ENCODE results near the gene ESYT3.

The ESYT3 gene

DNA sequence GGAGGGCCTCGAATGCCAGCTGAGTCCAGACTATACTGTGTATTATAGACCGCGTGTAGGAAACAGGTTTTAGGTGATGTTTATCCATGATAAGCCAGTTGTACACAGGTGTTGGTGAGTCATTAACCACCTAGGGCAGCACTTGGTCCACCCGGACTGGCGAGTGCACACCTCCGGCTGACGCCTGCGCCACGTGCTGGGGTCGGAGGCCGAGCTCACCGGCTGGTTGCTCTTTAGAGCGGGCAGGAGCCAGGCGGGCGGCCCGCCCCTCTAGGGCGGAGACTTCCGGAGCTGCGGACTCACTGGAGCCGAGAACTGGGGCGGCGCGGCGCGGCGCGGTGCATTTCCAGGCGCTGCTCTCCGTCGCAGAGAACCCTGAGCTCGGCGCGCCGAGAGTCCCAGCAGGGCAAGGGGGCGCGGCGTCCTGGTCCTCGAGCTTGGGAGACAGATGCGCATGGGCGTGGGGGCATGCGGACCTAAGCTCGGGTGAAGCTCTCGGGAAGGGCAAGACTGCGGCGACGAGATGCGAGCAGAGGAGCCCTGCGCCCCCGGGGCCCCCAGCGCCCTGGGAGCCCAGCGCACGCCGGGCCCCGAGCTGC is at the start of gene ESYT3:
TSS of gene ESYT3 (plus strand) at position 341 of the 599 bp plus-strand sequence. CDS start at position 524, 183 bp downstream.
- DNase-seq (peak; percentile 71), ATAC-seq (peak; percentile 92)

DNA sequence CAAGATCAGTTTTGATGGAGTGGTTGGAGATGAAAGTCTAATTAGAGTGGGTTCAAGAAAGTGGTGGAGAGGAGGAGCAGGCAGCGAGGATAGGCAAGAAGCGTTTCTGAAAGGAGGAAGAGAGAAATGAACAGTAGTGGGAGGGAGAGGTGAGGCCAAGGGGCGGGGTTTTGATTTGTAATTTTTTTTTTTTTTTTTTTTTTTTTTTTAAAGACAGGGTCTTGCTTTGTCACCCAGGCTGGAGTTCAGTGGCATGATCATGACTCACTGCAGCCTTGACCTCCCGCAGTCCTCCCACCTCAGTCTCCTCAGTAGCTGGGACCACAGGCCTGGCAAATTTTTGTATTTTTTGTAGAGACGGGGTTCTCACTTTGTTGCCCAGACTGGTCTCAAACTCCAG is 49.4 kb upstream of the ESYT3 start:
- no peak for ATAC-seq
- no peak for DNase-seq

DNA sequence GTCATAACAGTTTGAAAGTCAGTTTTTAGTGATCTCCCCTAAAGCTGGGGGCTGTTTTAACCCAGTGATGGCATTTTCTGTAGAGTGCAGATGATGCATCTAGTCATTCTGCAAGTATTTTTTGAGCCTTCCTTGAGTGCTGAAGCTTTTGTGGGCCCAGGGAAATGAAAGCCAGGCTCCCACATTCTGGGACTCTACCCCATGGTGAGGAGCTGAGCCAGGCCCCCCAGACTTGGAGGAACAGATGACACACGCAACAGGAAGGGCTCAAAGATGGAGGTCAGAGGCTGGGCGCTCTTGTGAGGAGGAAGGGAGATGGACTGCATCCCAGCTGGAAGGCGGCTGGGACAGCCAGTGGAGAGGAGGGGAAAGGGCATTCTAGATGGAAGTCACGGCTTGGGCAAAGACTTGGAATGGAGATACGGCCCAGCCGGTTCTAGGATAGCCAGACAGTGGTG is 45.2 kb upstream of the ESYT3 start:
- DNase-seq, result no peak

DNA sequence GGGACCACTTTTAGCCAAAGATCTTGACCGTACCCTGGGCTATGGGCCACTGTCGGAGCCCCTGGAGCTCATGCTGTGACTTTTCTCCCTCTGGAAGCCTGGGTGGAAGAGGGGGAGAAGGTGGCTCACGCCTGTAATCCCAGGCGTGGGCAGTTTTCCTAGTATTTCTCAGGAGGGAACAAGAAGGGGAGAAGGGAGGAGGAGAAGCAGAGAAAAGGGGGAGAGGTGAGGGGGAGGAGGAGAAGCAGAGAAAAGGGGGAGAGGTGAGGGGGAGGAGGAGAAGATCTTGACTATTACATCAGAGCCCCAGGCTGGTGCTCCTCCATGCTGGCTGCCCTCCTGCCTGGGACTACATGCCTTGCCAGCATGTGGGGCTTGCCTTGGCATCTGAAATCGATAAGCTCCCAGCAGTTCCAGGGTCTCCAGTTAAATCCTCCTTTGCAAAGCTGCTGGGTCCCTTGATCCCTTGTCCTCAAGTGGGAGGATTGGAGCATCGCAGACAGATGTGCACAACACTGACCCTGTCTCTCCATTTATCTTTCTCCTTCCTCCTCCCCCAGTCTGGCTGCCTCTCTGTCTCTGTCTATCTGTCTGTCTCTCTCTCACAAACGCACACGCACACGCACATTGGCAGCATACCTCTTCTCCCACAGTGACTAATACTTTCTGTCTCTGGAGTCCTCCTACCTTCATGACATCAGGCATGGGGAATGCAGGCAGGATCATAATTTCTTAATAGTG is 44.4 kb upstream of the ESYT3 start:
- ATAC-seq (no peak), DNase-seq (no peak)

More for the DNA sequence above, 45.2 kb upstream of the ESYT3 start:
- ATAC-seq, result no peak

GRCh38 chr3:138390582-138390932 is 43.9 kb upstream of the ESYT3 start:
- DNase-seq (no peak), ATAC-seq (no peak)

- ATAC-seq, result no peak
- DNase-seq, result no peak
Observed at GRCh38 chr3:138394156-138394555, 40.3 kb upstream of the ESYT3 start.

DNA sequence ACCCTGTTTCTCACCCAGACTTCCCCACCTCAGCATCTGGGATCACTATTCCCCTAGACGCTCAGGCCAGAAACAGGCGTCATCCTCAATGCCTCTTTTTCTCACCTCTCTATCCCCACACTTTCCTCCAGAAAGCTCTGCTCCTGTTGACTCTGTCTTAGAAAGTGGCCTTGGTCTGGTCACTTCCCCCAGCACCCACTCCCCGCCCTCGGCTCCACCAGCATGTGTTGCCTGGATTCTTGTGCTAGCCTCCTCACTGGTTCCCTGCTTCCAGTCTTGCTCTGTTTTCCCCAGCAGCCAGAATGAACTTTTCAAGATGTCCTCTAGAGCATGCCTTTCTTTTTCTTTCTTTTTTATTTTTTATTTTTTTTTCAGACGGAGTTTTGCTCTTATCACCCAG is 39.7 kb upstream of the ESYT3 start:
- ATAC-seq, result no peak
- no peak for DNase-seq

- no peak for DNase-seq
- no peak for ATAC-seq
Observed at GRCh38 chr3:138395865-138396751, 38.3 kb upstream of the ESYT3 start.

DNA sequence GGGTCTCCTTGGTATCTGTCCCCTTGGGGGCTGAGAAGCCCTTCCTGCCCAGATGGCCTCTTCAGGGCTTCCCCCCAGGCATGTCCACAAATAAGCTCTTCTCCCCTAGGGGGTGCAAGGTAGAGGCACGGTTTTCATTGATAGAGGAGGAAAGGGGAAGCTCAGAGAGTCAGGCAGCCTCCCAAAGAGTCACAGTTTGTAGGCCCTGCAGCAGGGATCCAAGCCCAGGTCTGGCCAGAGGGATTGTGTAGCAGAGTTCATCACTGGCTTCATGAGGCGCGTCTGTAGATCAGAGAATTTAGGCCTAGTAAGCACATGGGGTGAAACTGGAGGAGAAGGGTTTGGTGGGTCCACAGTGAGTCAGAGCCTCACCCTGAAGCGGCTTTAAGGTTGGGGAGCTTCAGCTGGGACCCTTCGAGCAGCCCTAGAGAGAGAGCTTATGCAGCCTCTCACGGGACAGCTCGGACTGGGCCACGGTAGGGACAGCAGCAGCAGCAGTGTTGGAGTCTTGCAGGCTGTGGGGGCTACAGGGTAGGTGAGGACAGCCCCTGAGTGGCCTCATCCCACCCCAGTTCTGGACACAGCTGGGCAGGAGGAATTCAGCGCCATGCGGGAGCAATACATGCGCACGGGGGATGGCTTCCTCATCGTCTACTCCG is 37.5 kb upstream of the ESYT3 start:
- DNase-seq (no peak), ATAC-seq (no peak)

GRCh38 chr3:138397983-138398382 is 36.4 kb upstream of the ESYT3 start:
- ATAC-seq (no peak), DNase-seq (no peak)

GRCh38 chr3:138398791-138399575 is 35.4 kb upstream of the ESYT3 start:
- ATAC-seq, result no peak
- no peak for DNase-seq

DNA sequence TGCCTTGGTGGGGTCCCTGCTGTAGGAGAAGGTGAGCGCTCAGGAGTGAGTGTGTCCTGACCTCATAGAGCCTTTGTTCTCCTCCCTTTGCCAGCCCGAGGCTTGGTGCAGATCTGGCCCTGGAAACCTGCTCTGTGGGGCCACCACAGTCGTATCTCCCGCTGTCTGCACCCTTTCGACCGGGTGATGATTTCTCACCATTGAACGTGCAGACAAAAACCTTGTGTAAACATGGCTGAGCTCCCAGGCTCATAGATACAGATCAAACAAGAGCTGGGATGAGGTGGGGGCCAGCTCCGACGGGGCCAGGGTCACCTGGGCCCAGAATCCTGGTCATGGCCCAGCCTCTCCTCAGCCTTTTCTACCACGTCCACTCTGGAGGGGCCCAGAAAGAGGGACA is 34.6 kb upstream of the ESYT3 start:
- ATAC-seq (no peak), DNase-seq (no peak)

GRCh38 chr3:138400651-138401070 is 33.8 kb upstream of the ESYT3 start:
- DNase-seq (no peak), ATAC-seq (no peak)

DNA sequence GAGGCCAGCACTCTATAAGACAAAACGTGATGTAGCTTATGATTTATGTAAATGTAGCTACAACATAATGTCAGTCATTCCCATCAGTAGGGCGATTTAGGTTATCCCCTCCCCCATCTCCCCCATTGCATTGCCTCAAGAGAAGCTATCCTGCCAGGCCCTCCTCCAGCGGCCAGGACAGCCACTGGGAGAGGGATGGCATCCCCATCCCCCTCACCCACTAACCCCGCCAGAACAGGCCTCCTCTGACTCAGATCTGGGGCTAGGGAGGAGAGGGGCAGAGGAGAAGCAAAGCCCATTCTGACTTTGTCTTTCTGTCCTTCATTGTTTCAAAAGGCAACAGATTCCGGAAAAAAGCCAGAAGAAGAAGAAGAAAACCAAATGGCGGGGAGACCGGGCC is 32.6 kb upstream of the ESYT3 start:
- DNase-seq (no peak), ATAC-seq (no peak)

DNA sequence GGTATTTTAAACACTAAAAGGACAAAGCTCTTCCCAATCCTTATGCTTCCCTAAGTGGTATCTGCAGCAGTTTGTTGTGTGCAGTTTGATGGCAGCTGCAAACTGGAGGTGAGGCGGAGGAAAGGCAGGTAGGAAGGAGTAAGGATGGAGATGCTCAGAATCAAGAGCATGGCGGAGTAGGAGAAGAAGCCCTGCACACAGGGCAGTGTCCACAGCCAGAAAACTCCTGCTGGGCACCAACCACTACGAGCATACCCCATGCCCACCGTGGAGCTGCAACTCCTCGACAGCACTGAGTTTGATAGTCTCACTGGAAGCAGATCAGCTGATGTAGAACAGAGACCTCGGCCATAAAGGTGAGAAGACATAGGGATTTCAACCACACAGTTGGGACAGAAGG is 30.3 kb upstream of the ESYT3 start:
- ATAC-seq (no peak), DNase-seq (no peak)

DNA sequence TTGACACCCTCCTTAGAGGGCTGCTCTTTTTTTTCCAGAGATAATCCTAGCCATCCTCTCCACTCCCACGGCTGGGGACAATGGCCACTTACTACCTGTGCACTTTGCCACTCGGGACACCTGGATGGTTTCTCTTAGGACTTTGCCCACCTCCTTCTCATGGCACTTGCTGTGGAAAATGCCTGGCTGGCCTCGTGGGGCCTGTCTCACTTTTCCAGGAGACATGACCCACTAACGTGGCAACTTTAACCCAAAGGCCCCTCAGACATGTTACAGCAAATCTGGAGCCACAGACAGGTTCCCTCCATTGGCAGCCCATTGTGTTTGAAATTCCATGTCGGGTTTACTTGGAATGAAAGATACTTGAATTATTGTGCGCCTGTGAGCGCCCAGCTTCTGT is 29.4 kb upstream of the ESYT3 start:
- ATAC-seq (no peak), DNase-seq (no peak)

- ATAC-seq, result no peak
- no peak for DNase-seq
Observed at GRCh38 chr3:138405486-138405885, 28.9 kb upstream of the ESYT3 start.

DNA sequence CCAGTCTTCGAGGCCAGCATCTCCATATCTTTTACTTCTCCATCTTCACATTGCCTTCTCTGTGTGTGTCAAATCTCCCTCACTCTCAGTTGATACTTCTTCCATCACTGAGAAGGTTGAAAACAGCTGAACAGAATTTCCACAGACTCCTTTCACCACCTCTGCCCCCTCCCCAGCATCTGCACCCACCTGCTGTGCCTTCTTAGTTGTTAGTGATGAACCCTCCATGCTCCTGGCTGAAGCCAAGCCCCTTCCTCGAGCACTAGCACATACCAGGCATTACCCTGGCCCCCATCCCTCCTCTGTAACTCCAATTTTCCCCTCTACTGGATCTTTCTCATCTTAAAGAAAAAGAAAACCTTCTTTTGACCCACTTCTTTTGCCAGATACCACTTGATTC is 27.8 kb upstream of the ESYT3 start:
- no peak for DNase-seq
- ATAC-seq, result no peak

GRCh38 chr3:138407236-138407907 is 27.0 kb upstream of the ESYT3 start:
- DNase-seq (no peak), ATAC-seq (no peak)

GRCh38 chr3:138408751-138409570 is 25.5 kb upstream of the ESYT3 start:
- DNase-seq (no peak), ATAC-seq (no peak)

Measured in stimulated activated naive CD8-positive, alpha-beta T cell treated with anti-CD3 and anti-CD28 coated beads, Interleukin-15, Interleukin-2, amounts not matched to agents 100 U/mL and 50 U/mL, for 24 hours (primary cell).